NCI-H2171 (cell line): Measurements from ENCODE around the gene C17orf58.
"Not testable (repeated sequence)": the region's sequence is repeated elsewhere in the genome, so short reads cannot be mapped to it uniquely, and the experiment has no call there.

ENCODE experiments used
- DNase-seq: peaks from one replicate; lab custom pipeline; 2025; lab: John Stamatoyannopoulos, UW

The C17orf58 gene

DNA sequence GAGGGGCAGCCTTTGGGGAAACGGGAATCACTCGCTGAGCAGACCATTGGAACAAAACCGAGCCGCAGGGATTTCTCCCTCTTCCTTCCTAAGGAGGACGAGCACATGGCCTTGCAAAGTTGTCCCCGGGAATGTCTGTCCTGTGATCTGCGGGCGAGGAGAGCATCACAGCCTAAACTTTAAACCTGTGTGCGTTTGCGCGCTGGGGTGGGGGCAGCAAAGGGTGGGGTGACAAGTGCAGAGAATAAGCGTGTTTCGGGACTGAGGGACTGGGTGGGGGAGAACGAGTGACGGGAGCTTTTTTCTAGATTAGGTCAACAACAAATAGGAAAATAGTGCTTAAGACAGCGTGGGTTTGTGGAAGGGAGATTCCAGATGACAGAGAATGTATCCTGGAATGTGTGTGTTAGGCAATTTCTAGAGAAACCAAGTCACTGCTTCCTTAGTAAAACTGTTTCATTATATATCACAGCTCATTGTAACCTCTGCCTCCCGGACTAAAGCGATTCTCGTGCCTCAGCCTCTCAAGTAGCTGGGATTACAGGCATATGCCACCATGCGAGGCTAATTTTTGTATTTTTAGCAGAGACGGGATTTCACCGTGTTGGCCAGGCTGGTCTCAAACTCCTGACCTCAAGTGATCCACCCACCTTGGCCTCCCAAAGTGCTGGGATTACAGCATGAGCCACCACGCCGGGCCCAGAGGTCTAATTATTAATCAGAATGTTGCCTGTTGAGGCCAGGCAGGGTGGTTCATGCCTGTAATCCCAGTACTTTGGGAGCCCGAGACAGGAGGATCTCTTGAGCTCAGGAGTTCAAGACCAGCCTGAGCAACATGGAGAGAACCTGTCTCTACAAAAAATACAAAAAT, at the start of gene C17orf58:
Gene C17orf58, minus strand, starts transcription at position 169 of the 871 bp plus-strand sequence. CDS start 271 bp downstream, outside the sequence.
- DNase-seq, result not testable (repeated sequence)

- DNase-seq, result no peak
Observed at GRCh38 chr17:68036304-68037147, 40.3 kb upstream of the C17orf58 start.

GRCh38 chr17:68035523-68036303, 39.4 kb upstream of the C17orf58 start, which contains the start of gene KPNA2:
KPNA2 (plus strand) TSS chr17:68035735; CDS start chr17:68037133, 1,398 bp downstream.
- peak; percentile 98 for DNase-seq

GRCh38 chr17:68035131-68035522, 38.9 kb upstream of the C17orf58 start:
- DNase-seq, result peak; percentile 98

- no peak for DNase-seq
Observed at GRCh38 chr17:68034452-68034776, 38.1 kb upstream of the C17orf58 start.

- DNase-seq, result no peak
Observed at GRCh38 chr17:68033636-68034451, 37.6 kb upstream of the C17orf58 start.

GRCh38 chr17:68029512-68030215, 33.4 kb upstream of the C17orf58 start:
- no peak for DNase-seq

DNA sequence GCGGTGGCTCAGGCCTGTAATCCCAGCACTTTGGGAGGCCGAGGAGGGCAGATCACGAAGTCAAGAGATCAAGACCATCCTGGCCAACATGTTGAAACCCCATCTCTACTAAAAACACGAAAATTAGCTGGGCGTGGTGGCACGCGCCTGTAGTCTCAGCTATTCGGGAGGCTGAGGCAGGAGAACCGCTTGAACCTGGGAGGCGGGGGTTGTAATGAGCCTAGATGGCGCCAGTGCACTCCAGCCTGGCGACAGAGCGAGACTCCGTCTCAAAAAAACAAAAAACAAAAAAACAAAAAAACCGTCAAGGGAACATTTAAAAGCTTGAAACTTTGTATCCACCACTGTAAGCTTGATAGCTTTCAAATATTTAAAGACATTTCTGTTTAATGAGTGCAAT, 26.3 kb upstream of the C17orf58 start:
- DNase-seq, result not testable (repeated sequence)

DNA sequence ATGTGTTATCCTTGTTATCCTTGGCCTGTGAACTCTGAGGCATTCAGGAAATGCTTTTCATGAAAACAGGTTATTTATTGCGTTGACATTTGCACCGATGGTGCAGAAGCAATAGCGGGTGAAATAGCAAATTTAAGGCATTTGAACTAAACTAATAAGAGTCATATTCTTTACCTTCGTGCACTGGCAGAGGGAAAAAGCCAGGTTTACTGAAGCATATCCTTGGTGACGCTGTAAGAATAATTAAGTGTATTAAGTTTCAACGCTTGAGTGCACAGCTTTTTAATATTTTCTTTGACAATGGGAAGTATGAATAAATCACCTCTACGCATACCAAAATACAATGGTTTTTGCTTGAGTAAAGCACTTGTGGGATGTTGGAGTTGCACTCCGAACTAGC, 25.7 kb upstream of the C17orf58 start:
- DNase-seq, result no peak

DNA sequence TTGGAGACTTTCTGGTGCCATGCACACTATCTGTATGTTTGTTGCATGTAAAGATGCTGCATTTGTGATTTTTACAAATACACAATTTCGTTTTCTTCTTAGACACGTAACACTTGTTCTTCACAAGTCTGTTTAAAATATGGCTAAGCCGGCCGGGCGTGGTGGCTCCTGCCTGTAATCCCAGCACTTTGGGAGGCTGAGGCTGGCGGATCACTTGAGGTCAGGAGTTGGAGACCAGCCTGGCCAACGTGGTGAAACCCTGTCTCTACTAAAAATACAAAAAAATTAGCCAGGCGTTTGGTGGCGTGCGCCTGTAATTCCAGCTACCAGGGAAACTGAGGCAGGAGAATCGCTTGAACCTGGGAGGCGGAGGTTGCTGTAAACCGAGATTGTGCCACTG, 24.5 kb upstream of the C17orf58 start:
- not testable (repeated sequence) for DNase-seq

GRCh38 chr17:68020409-68020756, 24.1 kb upstream of the C17orf58 start:
- peak; percentile 40 for DNase-seq

GRCh38 chr17:68019675-68020408, 23.6 kb upstream of the C17orf58 start:
- peak; percentile 76 for DNase-seq

DNA sequence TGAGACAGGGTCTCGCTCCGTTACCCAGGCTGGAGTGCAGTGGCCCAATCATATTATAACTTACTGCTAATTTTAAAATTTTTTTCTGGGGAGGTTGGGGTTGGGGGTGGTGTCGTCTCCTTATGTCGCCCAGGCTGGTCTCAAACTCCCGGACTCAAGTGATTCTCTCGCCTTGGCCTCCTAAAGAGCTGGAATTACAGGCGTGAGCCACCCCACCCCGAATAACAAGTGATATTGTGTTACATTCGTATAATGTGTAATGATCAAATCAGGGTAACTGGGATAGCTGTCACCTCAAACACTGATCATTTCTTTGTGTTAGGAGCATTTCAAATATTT, 23.0 kb upstream of the C17orf58 start:
- no peak for DNase-seq

- not testable (repeated sequence) for DNase-seq
Observed at GRCh38 chr17:68018493-68018892, 22.2 kb upstream of the C17orf58 start.

DNA sequence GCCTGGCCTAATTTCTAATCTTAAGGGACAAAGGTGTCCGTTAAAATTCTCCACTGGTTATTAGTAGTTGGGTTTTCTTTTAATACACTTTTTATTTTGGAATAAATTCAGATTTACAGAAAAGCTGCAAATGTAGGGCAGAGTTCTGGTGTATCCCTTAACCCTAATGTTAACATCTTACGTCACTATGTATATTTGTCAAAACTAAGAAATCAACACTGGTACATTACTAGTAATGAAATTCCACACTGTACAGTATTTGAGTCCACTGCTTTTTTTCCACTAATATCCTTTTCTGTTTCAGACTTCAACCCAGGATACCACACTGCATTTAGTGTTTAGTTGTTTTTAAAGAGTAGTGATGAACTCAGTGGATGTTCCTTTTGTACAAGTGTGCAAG, 20.6 kb upstream of the C17orf58 start:
- no peak for DNase-seq

DNA sequence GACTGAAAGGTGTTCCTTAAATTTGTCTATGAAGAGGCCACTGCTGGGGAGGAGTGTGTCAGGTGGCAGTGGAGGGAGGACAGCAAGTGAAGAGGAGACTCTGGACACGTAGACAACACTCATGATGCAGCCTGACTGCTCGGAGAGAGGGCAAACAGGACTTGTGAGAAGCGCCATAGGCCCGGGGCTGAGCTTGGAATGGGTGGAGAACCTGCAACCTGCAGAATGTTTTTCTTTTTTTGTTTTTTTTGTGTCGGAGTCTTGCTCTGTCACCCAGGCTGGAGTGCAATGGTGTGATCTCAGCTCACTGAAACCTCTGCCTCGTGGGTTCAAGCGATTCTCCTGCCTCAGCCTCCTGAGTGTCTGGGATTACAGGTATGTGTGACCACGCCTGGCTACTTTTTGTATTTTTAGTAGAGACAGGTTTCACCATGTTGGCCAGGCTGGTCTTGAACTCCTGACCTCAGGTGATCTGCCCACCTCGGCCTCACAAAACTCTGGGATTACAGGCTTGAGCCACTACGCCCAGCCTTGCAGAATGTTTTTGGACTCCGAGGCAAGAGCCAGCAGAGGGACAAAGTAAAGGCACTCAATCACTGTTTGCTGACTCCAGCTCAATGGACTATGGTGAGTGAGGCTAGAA, 18.9 kb upstream of the C17orf58 start:
- DNase-seq, result no peak

- no peak for DNase-seq
Observed at GRCh38 chr17:68013385-68013784, 17.1 kb upstream of the C17orf58 start.

- no peak for DNase-seq
Observed at GRCh38 chr17:68011199-68011665, 15.0 kb upstream of the C17orf58 start.

- no peak for DNase-seq
Observed at GRCh38 chr17:68006797-68007196, 10.5 kb upstream of the C17orf58 start.
